Brain pericyte (primary cell): ENCODE data around the gene SPTBN2.

ENCODE experiments used
- DNase-seq: peaks from one replicate; pipeline ENCODE4 v3.0.0-alpha.2; 2012; ENCODE audit warnings: low read depth, low spot score

The SPTBN2 gene

DNA sequence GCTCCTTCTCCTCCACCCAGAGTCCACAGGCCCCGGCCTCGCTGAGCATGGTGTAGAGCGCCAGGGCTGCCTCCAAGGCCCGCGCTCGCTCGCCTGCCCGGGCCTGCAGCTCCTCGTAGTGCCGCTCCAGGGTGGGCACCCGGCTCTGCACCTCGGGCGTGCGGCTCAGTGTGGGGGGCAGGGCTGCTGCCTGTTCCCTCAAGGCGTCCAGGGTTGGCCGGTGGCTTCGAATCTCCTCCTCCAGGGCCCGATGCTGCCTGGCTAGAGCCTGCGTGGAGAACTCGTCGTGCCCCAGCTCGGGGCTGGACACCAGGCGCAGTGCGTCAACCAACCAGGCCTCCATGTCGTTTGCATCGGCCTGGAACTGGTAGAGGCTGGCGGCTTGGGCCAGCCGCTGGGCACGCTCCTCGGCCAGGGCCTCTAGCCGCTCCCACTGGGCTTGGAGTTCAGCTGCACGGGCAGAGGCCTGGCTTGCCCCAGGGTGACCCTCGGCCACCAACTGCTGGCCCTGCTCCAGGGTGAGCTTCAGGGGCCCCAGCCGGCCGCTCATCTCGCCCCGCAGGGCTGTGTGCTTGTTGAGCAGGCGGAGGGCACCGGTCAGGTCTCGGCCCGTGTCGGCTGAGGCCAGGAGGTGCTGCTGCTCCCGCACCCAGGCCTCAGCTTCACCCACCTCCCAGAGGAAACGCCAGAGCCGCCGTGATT is 24.2 kb downstream of the SPTBN2 start:
- DNase-seq, result no peak

GRCh38 chr11:66701432-66702240 is 27.4 kb downstream of the SPTBN2 start:
- no peak for DNase-seq

DNA sequence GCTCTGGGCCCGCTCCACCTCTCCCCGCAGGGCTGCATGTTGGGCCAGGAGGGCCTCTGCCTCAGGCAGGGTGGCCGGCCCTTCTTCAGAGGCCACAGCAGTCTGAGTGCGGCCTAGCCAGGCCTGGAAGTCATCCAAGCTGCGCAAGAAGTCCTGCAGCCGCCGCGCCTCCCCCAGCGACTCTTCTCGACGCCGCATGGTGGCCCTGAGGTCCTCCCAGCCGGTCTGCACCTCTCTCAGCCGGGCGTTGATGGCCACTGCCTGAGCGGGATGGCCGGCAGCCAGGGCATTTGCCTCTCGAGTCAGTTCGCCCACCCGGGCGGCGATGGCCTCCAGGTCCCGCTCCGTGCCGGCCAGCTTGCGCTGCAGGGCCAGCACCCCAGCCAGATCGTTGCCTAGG is 28.3 kb downstream of the SPTBN2 start:
- no peak for DNase-seq

DNA sequence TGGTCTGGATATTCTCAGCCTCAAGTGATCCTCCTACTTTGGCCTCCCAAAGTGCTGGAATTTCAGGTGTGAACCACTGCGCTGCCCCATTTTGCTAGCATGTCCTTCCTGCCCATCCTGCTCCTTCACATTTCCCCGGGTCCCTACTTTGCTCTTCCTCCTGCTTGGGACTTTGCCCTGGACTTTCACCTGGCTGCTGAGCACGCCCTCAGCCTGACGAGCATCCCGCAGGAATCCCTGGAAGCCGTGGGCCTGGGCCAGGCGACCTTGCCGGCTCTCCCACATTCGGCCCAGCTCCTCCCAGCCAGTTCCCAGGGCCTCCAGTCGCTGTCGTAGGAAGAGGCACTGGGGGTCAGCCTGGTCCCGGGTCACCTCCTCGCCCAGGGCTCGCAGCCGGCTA is 28.7 kb downstream of the SPTBN2 start:
- DNase-seq, result no peak

GRCh38 chr11:66698491-66698890 is 30.5 kb downstream of the SPTBN2 start:
- no peak for DNase-seq

DNA sequence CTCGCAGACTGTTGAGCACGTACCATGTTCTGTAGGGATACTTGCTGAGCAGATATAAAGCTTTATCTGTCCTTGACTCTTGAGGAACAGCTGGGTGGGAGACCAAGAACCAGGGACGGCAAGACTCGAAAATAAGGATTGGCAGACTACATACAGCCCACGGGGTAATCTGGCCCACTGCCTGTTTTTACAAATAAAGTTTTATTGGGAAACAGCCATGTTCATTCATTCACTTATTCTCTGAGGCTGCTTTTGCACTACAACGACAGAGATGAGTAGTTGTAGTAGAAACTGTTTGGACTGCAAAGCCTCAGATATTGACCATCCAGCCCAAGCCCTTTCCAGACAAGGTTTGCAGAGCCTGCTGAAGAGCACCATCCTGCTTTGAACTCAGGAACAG is 31.0 kb downstream of the SPTBN2 start:
- DNase-seq, result no peak

- DNase-seq, result no peak
Observed at GRCh38 chr11:66696146-66696545, 32.9 kb downstream of the SPTBN2 start.

GRCh38 chr11:66694732-66695207 is 34.2 kb downstream of the SPTBN2 start:
- peak; percentile 85 for DNase-seq

DNA sequence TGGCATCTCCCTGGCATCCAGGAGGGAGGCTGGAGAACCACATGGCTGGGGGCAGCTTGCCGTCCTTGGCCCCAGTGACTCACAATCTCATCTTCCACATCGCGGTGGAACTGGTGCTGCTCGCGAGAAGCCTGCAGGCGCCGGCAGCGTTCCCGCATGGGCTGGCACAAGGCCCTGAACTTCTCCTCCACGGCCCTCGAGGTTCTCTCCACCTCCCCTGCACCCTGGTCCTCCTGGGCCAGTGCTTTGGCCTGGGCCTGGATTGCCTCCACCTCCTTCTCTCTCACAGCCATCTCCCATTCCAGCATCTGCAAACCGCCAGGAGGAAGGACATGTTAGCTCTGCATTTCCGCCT is 35.0 kb downstream of the SPTBN2 start:
- DNase-seq, result no peak

DNA sequence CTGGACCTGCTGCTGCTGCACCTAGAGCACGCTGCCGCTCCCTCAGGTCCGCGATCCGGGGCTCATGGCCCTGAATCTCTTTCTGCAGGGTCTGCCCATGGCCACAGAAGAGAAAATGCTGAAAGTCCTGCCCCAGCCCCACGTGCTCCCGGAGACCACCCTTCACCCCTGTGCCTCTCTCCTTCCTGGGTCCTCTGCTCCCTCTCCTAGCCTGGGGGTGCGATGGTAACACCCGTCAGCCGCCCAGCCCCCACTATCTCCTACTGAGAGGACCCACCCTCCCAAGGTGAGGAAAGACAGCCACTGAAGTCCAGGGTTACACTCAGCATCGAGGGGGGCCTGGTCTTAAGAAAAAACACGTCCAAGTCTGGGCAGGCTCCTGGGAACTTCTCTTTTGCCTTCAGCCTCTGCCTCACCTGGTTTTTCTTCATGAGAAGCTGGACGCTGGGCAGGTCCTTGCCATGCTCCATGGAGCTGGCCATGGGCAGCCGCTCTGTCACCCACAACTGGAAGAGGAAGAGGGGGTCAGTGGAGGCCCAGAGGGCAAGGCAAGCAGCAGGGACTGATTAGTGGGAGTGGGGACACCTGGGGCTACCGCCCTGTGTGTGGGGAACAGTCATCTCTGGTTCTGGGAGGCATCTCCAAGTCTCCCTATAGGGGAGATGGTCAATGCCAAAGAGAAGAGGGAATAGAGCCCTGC is 35.5 kb downstream of the SPTBN2 start:
- DNase-seq, result no peak

DNA sequence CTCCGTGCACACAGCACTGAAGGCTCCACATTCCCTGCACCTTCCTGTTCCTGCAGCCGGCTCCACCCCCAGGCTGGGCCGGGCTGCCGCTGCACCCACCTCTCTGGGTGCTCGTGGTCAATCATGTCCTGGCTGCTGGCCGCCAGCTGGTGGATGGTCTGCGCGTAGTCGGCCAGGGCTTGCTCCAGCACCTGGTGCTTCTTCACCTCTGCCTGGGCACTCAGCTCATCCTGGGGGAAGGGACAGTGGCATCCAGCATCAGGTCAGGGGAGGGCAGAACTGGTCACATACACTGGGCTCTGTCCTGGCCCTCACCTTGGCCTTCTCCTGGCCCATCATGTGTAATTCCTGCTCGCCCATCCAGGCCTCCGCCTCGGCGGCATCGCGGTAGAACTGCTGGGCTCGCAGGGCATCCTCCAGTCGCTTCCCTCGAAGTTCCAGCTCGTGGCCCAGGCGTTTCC is 36.1 kb downstream of the SPTBN2 start:
- DNase-seq, result no peak

DNA sequence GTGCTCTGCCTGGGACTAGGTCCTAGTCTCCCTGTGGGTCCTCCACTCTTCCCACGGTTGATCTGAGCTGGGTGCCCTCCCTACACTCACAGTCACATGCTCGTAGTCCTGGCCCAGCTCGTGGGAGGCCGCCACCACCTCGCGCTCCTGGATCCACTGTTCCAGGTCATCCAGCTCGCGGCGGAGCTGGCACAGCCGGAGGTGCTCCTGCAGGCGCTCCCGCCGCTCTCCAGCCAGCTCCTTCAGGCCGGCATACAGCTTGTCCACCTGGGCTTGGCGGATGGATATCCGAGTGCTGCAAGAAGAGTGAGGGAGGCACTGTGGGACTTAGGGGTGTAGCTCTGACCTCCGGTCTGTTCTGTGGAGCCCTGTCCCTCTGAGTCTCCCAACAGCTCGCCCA is 36.6 kb downstream of the SPTBN2 start:
- no peak for DNase-seq

- no peak for DNase-seq
Observed at GRCh38 chr11:66691311-66691980, 37.6 kb downstream of the SPTBN2 start.

DNA sequence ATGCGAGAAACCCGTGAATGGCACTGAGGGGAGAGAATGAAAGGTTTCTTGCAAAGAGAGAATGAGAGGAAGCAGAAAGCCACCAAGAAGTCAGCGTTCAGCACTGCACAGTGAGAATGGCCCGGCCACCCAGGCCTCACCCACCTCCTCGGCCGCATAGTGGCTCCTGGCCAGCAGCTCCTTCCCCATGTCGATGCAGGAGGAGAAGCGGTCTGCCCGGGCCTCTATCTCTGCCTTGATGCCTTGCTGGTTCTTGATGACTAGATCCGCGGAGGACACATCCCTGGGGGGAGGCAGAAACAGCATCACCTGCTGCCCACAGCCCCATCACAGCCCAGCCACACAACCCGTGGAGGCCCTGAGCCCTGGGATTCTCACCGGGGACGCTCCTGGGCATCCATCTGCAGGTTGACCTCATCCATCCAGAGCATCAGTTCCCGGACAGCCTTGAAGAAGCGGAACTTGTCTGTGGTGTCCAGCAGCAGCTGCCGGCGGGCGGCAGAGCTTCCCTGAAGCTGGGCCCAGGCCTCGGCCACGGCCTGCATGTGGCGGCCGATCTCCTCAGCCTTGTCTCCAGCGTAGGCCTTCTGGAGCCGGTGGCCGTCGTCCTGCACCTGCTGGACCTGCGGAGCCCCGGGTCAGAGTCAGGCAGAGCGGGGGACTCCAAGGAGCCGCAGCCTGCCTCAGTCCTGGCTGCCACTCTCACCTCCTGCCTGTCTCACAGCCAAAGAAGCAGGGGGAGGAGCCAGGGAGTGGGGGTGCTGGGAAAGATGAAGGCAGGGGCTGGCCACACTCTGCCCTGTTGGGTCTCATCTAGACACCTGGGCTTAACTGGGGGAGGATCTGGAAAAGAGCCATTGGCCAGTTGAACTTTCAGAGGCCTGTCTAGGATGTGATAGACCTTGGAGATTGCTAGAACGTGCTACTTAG is 39.1 kb downstream of the SPTBN2 start:
- DNase-seq, result no peak

DNA sequence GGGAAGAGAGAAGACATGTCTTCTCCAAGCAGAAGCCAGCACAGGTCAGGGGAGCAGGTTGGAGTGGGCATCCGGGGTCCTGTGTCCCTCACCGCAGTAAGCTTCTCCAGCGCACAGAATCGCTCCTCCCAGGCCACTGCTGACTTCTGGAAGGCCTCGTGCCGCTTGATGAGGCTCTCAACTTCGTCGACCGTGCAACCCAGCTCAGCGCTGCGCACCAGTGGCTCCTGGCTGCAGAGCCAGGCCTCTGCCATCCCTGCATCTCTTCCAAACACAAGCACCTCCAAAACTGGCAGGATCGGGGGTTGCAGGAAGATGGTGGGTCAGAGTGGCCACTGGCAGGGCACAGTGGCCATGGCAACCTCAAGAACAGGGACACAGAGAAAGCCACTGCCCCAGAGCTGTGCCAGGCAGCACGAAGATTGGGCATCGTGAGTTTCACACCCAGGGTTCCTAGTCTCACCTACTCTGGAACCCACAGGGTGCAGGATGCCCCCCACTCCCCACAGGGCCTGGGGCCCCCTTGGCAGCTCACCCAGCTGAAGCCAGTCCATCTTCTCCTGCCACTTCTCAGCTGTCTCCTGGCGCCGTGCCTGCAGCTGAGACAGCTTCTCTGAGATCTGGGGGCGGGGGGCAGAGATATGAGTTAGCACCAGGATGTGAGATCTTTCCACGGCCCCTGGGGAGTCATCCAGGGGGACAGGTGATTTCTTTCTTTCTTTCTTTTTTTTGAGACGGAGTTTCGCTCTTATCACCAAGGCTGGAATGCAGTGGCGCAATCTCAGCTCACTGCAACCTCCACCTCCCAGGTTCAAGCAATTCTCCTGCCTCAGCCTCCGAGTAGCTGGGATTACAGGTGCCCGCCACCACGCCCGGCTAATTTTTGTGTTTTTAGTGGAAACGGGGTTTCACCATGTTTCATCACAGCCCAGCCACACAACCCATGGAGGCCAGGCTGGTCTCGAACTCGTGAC is 40.2 kb downstream of the SPTBN2 start:
- no peak for DNase-seq

DNA sequence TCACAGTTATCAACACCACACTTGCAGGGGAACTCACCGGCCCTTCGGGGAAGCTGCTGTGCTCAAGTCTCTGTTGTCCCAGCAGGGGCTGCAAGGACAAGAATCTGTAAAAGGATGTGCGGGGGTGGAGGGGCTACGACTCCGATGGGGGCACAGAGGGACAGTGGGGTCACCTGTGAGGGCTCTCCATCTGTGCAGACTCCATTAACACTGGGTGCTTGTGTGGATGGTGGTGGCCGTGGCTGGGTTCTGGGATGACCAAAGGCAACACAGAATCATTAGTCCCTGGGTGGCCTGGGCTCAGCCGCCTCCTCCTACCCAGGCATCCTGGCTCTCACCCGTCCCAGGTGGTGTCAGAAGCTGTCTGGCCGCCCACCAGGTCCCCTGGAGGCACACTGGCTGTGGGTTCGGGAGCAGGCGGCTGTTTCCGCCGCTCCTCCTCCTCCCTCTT is 41.2 kb downstream of the SPTBN2 start:
- DNase-seq, result no peak

DNA sequence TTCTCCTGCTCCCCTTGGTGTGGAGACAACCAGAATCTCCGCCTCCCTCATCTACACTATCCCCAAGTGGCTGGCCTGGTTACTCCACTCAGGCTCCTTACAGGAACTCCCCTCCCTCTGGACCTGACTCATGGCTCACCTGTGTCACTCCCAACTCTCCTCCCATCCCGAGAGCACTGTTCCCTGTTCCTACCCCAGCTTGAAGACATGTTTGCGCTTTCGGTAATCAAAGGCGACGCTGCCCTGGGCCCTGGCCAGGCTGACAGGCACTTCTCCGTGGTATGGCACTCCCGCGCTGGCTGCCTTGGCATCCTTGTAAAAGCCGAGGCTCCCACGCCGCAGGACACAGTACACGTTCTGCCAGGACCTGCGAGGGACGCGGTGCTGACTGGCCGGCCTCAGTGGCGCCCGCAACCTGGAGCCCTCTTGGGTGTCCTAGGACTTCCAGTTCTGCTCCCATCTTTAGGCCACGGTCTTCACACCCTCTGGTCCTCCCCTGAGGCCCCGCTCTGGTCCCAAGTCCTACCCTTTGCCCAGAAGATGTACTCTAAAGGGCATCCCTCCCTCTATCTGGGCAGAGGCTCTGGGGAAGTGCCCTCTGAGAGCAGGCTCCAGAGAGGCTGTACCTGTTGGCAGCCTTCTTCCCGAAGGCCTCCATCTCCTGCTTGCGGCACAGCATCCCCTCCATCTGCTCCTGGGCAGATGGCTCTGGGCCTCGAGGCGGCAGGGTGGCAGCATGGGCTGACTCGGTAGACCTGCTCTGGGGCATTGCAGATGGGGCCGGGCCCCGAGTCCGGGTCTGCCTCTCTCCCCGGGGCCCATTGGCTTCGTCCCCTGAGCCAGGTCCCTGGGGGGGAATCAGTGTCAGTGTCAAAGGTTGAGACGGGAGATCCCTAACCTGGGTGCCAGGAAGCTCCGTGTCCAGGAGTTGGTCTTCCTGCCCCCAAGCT is 41.9 kb downstream of the SPTBN2 start:
- no peak for DNase-seq

DNA sequence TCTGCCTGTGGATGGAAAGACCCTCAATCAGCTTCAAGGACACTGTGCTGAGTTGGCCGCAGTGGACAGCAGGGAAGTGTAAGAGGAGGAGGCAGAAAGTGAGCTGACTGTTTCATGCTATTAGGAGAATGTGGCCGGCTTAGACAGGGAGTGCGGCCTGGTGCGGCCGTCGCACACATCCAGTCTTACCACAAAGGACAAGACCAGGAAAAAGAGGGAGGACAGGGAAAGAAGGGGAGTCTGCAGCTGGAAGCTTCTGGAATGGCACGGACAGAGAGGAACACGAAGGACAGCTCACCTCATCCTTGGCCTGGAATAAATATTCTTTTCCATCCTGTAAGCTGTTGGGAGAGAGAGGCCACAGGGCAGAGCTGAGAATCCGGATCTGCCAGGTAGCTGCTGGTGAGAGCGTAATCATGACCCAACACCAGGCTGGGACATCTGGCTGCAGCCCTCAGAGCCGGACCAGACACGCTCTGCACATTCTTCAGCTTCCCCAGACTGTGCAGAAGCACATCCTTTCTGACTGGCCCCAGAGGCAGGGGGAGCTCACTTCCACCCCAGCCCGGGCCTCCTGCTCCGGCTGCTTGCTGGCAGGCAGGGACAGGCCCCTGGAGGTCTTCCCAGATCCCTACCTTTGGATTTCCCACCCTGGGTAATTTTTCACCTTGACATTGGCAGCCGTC is 42.8 kb downstream of the SPTBN2 start:
- DNase-seq, result no peak
